Right lobe of liver (tissue), 4 donors: ENCODE measurements around the gene RARB.

Source experiments
- POLR2A ChIP-seq: fragments of 450-650 bp; IDR thresholded peaks from one replicate; pipeline ENCODE4 v1.6.1; 2017; ENCODE audit warnings: antibody characterized with exemption, mild to moderate bottlenecking
- TF ChIP-seq, protein P1 (sequence below), 4 donors: fragments of 200-600 bp in 3 of 4; fragments of 450-650 bp in 1 of 4; IDR thresholded peaks; one replicate each; pipeline versions ENCODE4 v1.5.1 to v1.8.0; 2016 to 2022; ENCODE audit warnings: antibody characterized with exemption in 4 of 4, mild to moderate bottlenecking in 2 of 4
- donor health status: DM: no; HTN: no; CAD: no.
- donor health status: DM: no; HTN: no; CAD: no.
- donor health status: DM: no; HTN: yes; CAD: no.

GRCh38 chr3:25557694-25558093, 129.6 kb downstream of the RARB start:
- no peak for TF ChIP-seq POLR2A
- TF ChIP-seq, protein P1, sequence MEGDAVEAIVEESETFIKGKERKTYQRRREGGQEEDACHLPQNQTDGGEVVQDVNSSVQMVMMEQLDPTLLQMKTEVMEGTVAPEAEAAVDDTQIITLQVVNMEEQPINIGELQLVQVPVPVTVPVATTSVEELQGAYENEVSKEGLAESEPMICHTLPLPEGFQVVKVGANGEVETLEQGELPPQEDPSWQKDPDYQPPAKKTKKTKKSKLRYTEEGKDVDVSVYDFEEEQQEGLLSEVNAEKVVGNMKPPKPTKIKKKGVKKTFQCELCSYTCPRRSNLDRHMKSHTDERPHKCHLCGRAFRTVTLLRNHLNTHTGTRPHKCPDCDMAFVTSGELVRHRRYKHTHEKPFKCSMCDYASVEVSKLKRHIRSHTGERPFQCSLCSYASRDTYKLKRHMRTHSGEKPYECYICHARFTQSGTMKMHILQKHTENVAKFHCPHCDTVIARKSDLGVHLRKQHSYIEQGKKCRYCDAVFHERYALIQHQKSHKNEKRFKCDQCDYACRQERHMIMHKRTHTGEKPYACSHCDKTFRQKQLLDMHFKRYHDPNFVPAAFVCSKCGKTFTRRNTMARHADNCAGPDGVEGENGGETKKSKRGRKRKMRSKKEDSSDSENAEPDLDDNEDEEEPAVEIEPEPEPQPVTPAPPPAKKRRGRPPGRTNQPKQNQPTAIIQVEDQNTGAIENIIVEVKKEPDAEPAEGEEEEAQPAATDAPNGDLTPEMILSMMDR (IDR thresholded peaks at IDR 0.05), result no peak
